Calu3 (cell line): Measurements from ENCODE around the gene ZNF526. TPM values are rescaled to one million over a fixed set of nuclear protein-coding genes. Genes with fewer than 3 reads are reported as not detected.

ENCODE experiments used
- BruUV-seq: library from RNA; stranded (reverse); fragments of 400-500 nt; replicated peaks from 2 replicates; lab custom pipeline; 2021; lab: Mats Ljungman, UMichigan
- CTCF ChIA-PET: fragments of 300-600 bp; sonication (Branson Sonifier 250); formaldehyde crosslinking; loops from one replicate; lab custom pipeline; 2022; ENCODE audit warnings: antibody characterized with exemption; lab: Charles Lee
- DNase-seq: peaks from one replicate; pipeline ENCODE4 v3.0.0; 2022
- H3K27ac Mint-ChIP-seq: one replicate; pipeline ENCODE4 v1.8.0; 2022; ENCODE audit warnings: mixed read lengths; ENCODE audit not compliant: unreplicated experiment
- H3K27me3 Mint-ChIP-seq: one replicate; pipeline ENCODE4 v1.8.0; 2022; ENCODE audit warnings: mixed read lengths; ENCODE audit not compliant: unreplicated experiment
- H3K36me3 Mint-ChIP-seq: one replicate; pipeline ENCODE4 v1.8.0; 2022; ENCODE audit warnings: mild to moderate bottlenecking, moderate library complexity, mixed read lengths; ENCODE audit not compliant: insufficient read depth, unreplicated experiment
- H3K4me1 Mint-ChIP-seq: one replicate; pipeline ENCODE4 v1.8.0; 2022; ENCODE audit warnings: mild to moderate bottlenecking, low read depth, mixed read lengths; ENCODE audit not compliant: unreplicated experiment
- H3K4me3 Mint-ChIP-seq: one replicate; pipeline ENCODE4 v1.8.0; 2022; ENCODE audit warnings: mild to moderate bottlenecking, low read depth, moderate library complexity, mixed read lengths; ENCODE audit not compliant: unreplicated experiment
- H3K9me3 Mint-ChIP-seq: one replicate; pipeline ENCODE4 v1.8.0; 2022; ENCODE audit warnings: low read depth, mixed read lengths; ENCODE audit not compliant: unreplicated experiment
- intact Hi-C: fragments of 100-400 bp; cut with micrococcal nuclease; formaldehyde crosslinking; loops from one replicate; pipeline ENCODE4 v1.10.0; 2022; ENCODE audit not compliant: unreplicated experiment
- total RNA-seq: library from RNA; stranded (reverse); gene quantifications from 2 replicates; pipeline ENCODE4 v1.2.3, GENCODE V29; 2022
- TF ChIP-seq, protein P1 (sequence below): fragments of 200-600 bp; IDR thresholded peaks from one replicate; pipeline ENCODE4 v1.8.0; 2022; ENCODE audit warnings: antibody characterized with exemption; ENCODE audit not compliant: unreplicated experiment

The ZNF526 gene
- total RNA-seq, 1 experiment from 2014 or later: 25.4 TPM

DNA sequence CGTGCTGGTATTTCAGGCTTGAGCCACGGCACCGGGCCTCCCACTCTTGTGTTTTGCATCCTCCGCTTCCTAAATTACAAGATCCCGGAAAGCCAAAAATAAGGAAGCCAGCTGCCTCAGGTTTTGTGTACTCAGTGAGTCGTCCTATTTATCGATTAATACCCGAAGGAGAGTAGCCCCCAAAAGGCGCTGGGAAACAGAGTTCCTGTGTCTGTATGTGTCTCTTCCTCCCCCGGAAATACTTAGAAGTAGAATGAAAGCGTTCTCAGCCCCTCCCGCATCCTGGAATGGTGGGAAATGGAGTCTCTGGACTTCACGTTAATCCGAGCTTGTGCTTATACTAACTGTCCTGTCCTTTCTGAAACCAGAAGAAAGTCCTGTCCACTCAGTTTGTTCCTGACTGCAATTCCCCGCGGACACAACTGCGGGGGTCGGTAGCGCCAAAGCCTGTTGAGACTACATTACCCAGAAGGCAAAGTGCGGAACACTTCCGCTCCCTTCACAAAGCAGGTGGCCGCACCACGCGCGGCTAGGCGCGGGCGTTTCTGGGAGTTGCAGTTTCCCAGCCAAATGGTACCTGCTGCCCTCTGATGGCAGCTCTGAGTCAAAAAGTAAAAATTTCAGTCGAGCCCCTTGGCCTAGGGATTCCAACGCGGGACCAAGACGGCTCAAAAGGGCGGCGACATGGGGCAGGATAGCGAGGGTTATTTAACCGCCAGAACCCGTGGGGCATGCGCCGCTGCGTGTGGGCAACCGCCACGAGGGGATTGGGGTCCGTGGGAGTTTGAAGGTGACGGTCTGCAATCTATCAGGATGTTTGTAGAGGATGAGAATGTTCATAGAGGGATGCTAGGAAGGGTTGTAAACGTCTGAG, 24.5 kb downstream of the ZNF526 start:
- CTCF ChIA-PET: interaction anchor here (0.7 to 2.7 kb wide), 10 partner anchors 11 to 136 kb away, joined by 3 to 25 read pairs (median 3); no protein-coding TSS in a partner anchor
- intact Hi-C loops: loop anchor here (1.0 kb wide), 2 partner anchors 81 to 136 kb away; partner anchors contain the start of gene MEGF8
- Mint-ChIP-seq H3K27ac (peak overlapping the region; percentile 51), H3K4me1 (peaks cover 40% of the 10 kb centered on the region), H3K36me3 (peaks cover 80% of the 10 kb centered on the region), H3K27me3 (no peaks in the 10 kb centered on the region), H3K9me3 (no peaks in the 10 kb centered on the region), H3K4me3 (peak overlapping the region; percentile 75)
- peak; percentile 95 for DNase-seq
- TF ChIP-seq, protein P1, sequence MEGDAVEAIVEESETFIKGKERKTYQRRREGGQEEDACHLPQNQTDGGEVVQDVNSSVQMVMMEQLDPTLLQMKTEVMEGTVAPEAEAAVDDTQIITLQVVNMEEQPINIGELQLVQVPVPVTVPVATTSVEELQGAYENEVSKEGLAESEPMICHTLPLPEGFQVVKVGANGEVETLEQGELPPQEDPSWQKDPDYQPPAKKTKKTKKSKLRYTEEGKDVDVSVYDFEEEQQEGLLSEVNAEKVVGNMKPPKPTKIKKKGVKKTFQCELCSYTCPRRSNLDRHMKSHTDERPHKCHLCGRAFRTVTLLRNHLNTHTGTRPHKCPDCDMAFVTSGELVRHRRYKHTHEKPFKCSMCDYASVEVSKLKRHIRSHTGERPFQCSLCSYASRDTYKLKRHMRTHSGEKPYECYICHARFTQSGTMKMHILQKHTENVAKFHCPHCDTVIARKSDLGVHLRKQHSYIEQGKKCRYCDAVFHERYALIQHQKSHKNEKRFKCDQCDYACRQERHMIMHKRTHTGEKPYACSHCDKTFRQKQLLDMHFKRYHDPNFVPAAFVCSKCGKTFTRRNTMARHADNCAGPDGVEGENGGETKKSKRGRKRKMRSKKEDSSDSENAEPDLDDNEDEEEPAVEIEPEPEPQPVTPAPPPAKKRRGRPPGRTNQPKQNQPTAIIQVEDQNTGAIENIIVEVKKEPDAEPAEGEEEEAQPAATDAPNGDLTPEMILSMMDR: peak; percentile 75
- BruUV-seq: no TSS peak

- H3K4me3 Mint-ChIP-seq: peak overlapping the region; percentile 75
- intact Hi-C loops: no loop called here
- BruUV-seq: no TSS peak
- CTCF ChIA-PET: interaction anchor here (1.3 to 2.7 kb wide), 6 partner anchors 25 to 132 kb away, joined by 3 to 25 read pairs (median 8); partner anchors contain the start of gene CIC
- TF ChIP-seq, protein P1: no peak
- DNase-seq: no peak
- H3K4me1 Mint-ChIP-seq: peaks cover 36% of the 10 kb centered on the region
- peaks cover 80% of the 10 kb centered on the region for H3K36me3 Mint-ChIP-seq
- H3K27me3 Mint-ChIP-seq: no peaks in the 10 kb centered on the region
- no peaks in the 10 kb centered on the region for H3K9me3 Mint-ChIP-seq
- peak overlapping the region; percentile 51 for H3K27ac Mint-ChIP-seq
Observed at GRCh38 chr19:42245231-42245630, 25.1 kb downstream of the ZNF526 start.

DNA sequence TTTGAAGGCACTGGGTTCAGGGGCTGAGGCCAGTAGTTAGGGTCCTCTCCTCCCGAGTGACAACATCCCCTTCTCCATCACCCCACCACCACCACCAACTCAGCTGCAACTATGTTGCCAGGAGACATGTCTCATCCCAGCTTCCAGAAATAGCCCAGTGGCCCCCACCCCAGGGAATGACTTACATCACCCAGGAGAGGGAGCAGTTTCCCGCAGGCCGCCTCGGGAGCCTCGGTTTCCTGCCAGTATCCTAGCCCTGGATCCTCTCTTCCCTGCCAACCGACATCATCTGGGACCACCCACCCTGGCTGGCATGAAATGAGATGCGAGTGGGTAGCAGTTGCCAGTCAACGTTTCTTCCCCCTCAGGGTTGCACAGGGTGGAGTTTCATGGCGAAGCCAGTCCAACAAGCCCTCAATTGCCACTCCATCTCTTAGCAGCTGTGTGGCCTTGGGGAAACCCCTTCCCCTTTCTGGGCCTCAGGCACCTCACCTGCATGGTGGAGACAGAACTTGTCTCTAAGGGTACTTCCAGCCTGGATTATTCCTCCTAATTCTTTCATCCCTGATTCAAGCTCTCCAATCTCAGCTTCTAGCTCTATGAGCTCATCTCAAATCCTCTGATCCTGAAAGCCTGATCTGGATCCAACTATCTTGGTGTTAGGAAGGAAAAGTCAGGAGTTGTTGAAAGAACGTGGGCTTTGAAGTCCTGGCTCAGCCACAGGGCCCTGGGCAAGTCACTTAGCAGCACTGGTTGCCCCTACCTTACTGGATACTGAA, 26.2 kb downstream of the ZNF526 start:
- Mint-ChIP-seq H3K4me1 (peaks cover 26% of the 10 kb centered on the region), H3K9me3 (no peaks in the 10 kb centered on the region), H3K36me3 (peaks cover 80% of the 10 kb centered on the region), H3K4me3 (no peak overlapping the region), H3K27me3 (no peaks in the 10 kb centered on the region), H3K27ac (peak overlapping the region; percentile 1)
- DNase-seq: peak; percentile 65
- CTCF ChIA-PET: interaction anchor here (0.7 to 2.4 kb wide), 8 partner anchors 23 to 113 kb away, joined by 3 to 22 read pairs (median 4); partner anchors contain the start of gene CIC
- intact Hi-C loops: no loop called here
- BruUV-seq: no TSS peak
- TF ChIP-seq, protein P1: peak; percentile 48

GRCh38 chr19:42246922-42247639, 27.0 kb downstream of the ZNF526 start:
- Mint-ChIP-seq H3K36me3 (peaks cover 80% of the 10 kb centered on the region), H3K4me1 (peaks cover 33% of the 10 kb centered on the region), H3K27me3 (no peaks in the 10 kb centered on the region), H3K4me3 (no peak overlapping the region), H3K9me3 (no peaks in the 10 kb centered on the region), H3K27ac (peak overlapping the region; percentile 1)
- TF ChIP-seq, protein P1: no peak
- intact Hi-C loops: no loop called here
- DNase-seq: no peak
- CTCF ChIA-PET: interaction anchor here (0.7 to 2.4 kb wide), 7 partner anchors 23 to 114 kb away, joined by 3 to 22 read pairs (median 4); partner anchors contain the start of gene CIC
- no TSS peak for BruUV-seq
